Kidney tubule cell (primary cell): ENCODE results near the gene EDAR.

Source experiments
- DNase-seq: peaks from one replicate; pipeline ENCODE4 v3.0.0-alpha.2; 2018; ENCODE audit warnings: low spot score

Gene EDAR

DNA sequence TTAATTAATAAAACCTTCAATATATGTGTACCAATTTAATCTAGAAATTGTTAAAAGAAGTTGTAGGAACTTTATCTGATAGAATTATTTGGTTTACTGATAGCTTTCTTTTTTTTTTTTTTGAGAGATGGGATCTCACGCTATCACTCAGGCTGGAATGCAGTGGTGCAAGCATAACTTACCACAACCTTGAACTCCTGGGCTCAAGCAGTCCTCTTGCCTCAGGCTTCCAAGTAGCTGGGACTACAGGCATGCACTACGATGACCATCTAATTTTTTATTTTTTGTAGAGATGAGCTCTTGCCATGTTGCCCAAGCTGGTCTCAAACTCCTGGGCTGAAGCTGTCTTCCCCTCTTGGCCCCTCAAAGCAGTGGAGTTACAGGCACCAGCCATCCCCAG is 135.6 kb downstream of the EDAR start:
- DNase-seq: no peak

GRCh38 chr2:108852375-108852774 is 136.6 kb downstream of the EDAR start:
- no peak for DNase-seq

GRCh38 chr2:108847000-108847399 is 142.0 kb downstream of the EDAR start:
- no peak for DNase-seq

GRCh38 chr2:108845923-108846322 is 143.1 kb downstream of the EDAR start:
- no peak for DNase-seq
